ENCODE data around the gene SAXO1. TPM values are rescaled to one million over a fixed set of nuclear protein-coding genes. Genes with fewer than 3 reads are reported as not detected.

Gene SAXO1
- total RNA-seq, 1 experiment from 2014 or later = not detected

DNA sequence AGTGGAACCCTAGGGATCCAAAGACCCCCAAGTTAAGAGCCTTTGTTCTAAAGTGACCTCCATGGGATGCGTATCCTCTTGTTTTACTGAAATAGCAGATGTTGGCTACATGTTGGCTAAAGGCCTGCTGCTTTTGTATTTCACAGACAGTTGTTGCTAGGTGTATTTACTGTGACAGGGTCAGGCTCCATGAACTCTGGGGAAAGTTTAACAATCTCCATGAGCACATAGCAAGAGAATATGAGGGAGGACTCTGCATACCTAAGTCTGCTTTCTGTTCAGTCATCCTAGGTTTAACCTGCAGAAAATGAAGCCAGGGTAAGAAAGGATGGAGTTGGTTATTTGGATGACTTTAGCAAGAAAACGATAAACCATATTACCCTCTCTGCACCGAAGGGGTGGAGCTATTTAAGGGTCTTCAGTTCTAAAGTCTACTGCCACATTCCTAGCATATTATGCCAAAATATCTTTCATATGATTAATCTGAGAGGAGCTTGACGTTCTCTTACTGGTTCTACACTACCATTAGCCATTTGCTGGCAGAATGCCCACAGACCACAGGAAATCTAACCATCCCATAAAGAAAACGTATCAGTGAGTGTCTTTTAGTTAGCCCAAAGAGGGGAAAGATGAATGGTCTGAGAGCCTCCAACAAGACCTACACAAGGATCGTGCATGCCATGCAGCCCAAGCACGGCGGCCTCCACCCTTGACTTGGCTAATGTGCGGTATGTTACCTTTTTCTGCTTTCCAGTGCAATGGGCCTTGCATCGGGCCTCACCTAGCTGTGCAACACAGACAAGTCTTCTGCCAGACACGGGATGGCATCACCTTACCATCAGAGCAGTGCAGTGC, 127.8 kb downstream of the SAXO1 start:
- Mint-ChIP-seq H3K27ac (ENCODE audit: low read depth, unreplicated experiment) (no peak overlapping the region), H3K9me3 (ENCODE audit: unreplicated experiment) (no peaks in the 10 kb centered on the region), H3K4me1 (ENCODE audit: insufficient read depth, unreplicated experiment) (no peaks in the 10 kb centered on the region), H3K4me3 (ENCODE audit: unreplicated experiment) (no peak overlapping the region), H3K36me3 (ENCODE audit: insufficient read depth, unreplicated experiment) (no peaks in the 10 kb centered on the region), H3K27me3 (ENCODE audit: insufficient read depth, unreplicated experiment) (peaks cover 10% of the 10 kb centered on the region)
- no TSS peak for BruUV-seq (replicated peaks)
- ChIA-PET CTCF (interaction anchor here (0.5 to 0.6 kb wide), 2 partner anchors 684 to 762 kb away, joined by 3 to 4 read pairs; no protein-coding TSS in a partner anchor), POLR2A (interaction anchor here (0.5 kb wide), 1 partner anchor 12 kb away, joined by 3 read pairs; no protein-coding TSS in a partner anchor)
- DNase-seq (ENCODE audit: unreplicated experiment) = peak; percentile 5
- TF ChIP-seq, protein P1, sequence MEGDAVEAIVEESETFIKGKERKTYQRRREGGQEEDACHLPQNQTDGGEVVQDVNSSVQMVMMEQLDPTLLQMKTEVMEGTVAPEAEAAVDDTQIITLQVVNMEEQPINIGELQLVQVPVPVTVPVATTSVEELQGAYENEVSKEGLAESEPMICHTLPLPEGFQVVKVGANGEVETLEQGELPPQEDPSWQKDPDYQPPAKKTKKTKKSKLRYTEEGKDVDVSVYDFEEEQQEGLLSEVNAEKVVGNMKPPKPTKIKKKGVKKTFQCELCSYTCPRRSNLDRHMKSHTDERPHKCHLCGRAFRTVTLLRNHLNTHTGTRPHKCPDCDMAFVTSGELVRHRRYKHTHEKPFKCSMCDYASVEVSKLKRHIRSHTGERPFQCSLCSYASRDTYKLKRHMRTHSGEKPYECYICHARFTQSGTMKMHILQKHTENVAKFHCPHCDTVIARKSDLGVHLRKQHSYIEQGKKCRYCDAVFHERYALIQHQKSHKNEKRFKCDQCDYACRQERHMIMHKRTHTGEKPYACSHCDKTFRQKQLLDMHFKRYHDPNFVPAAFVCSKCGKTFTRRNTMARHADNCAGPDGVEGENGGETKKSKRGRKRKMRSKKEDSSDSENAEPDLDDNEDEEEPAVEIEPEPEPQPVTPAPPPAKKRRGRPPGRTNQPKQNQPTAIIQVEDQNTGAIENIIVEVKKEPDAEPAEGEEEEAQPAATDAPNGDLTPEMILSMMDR (IDR thresholded peaks at IDR 0.05; ENCODE audit: unreplicated experiment) = no peak
- intact Hi-C loops (cut with micrococcal nuclease) = no loop called here

DNA sequence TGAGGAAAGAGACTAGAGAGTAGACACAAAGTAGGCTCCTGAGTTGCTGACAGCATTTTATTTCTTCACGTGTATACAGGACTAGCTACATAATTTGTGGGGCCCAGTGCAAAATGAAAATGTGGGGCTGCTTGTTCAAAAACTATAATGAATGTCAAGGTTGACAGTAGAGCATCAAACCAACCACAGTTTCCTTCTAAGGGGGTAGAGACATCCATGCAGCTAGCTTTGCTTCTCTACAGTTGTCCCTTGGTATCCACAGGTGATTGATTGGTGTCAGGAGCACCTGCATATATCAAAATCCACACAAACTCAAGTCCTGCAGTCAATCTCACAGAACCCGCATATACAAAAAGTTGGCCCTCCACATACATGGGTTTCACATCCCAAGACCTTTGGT, 129.6 kb downstream of the SAXO1 start:
- ChIA-PET CTCF (interaction anchor here (0.7 kb wide), 1 partner anchor 941 kb away, joined by 3 read pairs; no protein-coding TSS in a partner anchor), POLR2A (no interaction called here)
- intact Hi-C loops (cut with micrococcal nuclease) = no loop called here
- TF ChIP-seq, protein P1 (IDR thresholded peaks at IDR 0.05; ENCODE audit: unreplicated experiment) = no peak
- no peak overlapping the region for H3K4me3 Mint-ChIP-seq (ENCODE audit: unreplicated experiment)
- H3K27ac Mint-ChIP-seq (ENCODE audit: low read depth, unreplicated experiment) = no peak overlapping the region
- H3K9me3 Mint-ChIP-seq (ENCODE audit: unreplicated experiment) = no peaks in the 10 kb centered on the region
- no TSS peak for BruUV-seq (replicated peaks)
- peaks cover under 1% of the 10 kb centered on the region for H3K27me3 Mint-ChIP-seq (ENCODE audit: insufficient read depth, unreplicated experiment)
- no peaks in the 10 kb centered on the region for H3K4me1 Mint-ChIP-seq (ENCODE audit: insufficient read depth, unreplicated experiment)
- no peaks in the 10 kb centered on the region for H3K36me3 Mint-ChIP-seq (ENCODE audit: insufficient read depth, unreplicated experiment)
- no peak for DNase-seq (ENCODE audit: unreplicated experiment)

DNA sequence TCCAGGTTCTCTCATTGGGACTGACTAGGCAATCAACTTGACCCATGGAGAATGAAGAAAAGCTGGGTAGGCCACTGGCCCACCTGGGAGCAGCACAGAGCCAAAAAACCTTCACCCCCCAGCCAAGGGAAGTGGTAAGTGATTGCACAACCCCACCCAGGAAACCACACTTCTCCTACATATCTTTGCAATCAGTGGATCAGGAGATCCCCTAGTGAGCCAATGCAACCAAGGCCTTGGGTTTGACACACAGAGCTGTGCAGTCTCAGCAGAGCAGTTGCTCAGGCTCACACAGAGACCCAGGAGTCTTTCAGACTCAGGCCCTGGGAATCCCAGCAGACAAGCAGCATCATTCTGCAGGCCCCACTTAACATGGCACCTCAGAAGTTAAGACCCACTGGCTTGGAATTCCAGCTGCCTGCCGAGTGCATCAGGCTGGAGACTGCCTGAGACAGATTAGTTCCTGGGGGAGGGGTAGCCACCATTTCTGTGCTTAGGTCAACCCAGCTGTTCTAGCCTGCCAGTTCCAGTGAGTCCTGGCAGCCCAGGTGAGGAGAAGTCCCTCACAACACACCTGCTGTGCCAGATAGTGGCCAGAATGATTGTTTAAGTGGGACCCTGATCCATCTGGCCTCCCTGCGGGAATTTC, 136.4 kb downstream of the SAXO1 start:
- ChIA-PET POLR2A (no interaction called here), CTCF (no interaction called here)
- Mint-ChIP-seq H3K9me3 (ENCODE audit: unreplicated experiment) (peaks cover 8% of the 10 kb centered on the region), H3K27ac (ENCODE audit: low read depth, unreplicated experiment) (no peak overlapping the region), H3K4me1 (ENCODE audit: insufficient read depth, unreplicated experiment) (no peaks in the 10 kb centered on the region), H3K27me3 (ENCODE audit: insufficient read depth, unreplicated experiment) (no peaks in the 10 kb centered on the region), H3K4me3 (ENCODE audit: unreplicated experiment) (no peak overlapping the region), H3K36me3 (ENCODE audit: insufficient read depth, unreplicated experiment) (no peaks in the 10 kb centered on the region)
- intact Hi-C loops (cut with micrococcal nuclease) = no loop called here
- TF ChIP-seq, protein P1 (IDR thresholded peaks at IDR 0.05; ENCODE audit: unreplicated experiment) = no peak
- no TSS peak for BruUV-seq (replicated peaks)
- peak; percentile 5 for DNase-seq (ENCODE audit: unreplicated experiment)

DNA sequence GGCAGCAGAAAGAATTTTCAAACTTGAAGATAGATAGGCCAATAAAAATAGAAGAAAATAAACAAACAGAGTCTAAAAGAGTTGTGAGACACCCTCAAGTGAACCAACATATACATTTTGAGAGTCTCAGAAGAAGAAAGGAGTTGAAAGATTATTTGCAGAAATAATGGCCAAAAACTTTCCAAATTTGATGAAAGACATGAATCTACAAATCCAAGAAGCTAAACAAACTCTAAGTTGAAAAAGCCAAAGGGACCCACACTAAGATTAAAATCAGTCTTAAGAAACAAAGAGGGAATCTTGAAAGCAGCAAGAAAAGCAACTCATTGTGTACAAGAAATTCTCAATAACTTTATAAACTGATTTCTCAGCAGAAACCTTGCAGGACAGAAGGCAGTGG, 137.0 kb downstream of the SAXO1 start:
- no peak overlapping the region for H3K4me3 Mint-ChIP-seq (ENCODE audit: unreplicated experiment)
- H3K27me3 Mint-ChIP-seq (ENCODE audit: insufficient read depth, unreplicated experiment) = no peaks in the 10 kb centered on the region
- no peak overlapping the region for H3K27ac Mint-ChIP-seq (ENCODE audit: low read depth, unreplicated experiment)
- H3K4me1 Mint-ChIP-seq (ENCODE audit: insufficient read depth, unreplicated experiment) = no peaks in the 10 kb centered on the region
- H3K9me3 Mint-ChIP-seq (ENCODE audit: unreplicated experiment) = peaks cover 8% of the 10 kb centered on the region
- no peaks in the 10 kb centered on the region for H3K36me3 Mint-ChIP-seq (ENCODE audit: insufficient read depth, unreplicated experiment)
- DNase-seq (ENCODE audit: unreplicated experiment) = no peak
- ChIA-PET CTCF (interaction anchor here (0.6 to 0.7 kb wide), 2 partner anchors 188 to 1199 kb away, joined by 3 to 4 read pairs; no protein-coding TSS in a partner anchor), POLR2A (no interaction called here)
- intact Hi-C loops (cut with micrococcal nuclease) = no loop called here
- no TSS peak for BruUV-seq (replicated peaks)
- TF ChIP-seq, protein P1 (IDR thresholded peaks at IDR 0.05; ENCODE audit: unreplicated experiment) = no peak

Data from MCF 10A (cell line).